Mesenchymal stem cell (in vitro differentiated cells and primary cell): ENCODE measurements around the gene MAZ.

Source experiments
- DNase-seq: peaks from one replicate; pipeline ENCODE4 v3.0.0-alpha.2; 2013
- H2AFZ ChIP-seq: one replicate; pipeline ENCODE4 v1.6.1; 2013; ENCODE audit warnings: low read depth, mild to moderate bottlenecking, control low read depth, inconsistent platforms, low read length, moderate library complexity
- H2AK5ac ChIP-seq: 2 replicates; pipeline ENCODE4 v1.6.1; 2013; ENCODE audit warnings: low read length, moderate library complexity, mild to moderate bottlenecking, inconsistent platforms; ENCODE audit not compliant: severe bottlenecking
- H2BK120ac ChIP-seq: one replicate; pipeline ENCODE4 v1.6.1; 2013; ENCODE audit warnings: low read depth, mild to moderate bottlenecking, inconsistent platforms, low read length, moderate library complexity
- H2BK12ac ChIP-seq, 2 experiments: one replicate each; pipeline ENCODE4 v1.6.1; 2013; ENCODE audit warnings: inconsistent platforms in 2 of 2, low read length in 2 of 2, mild to moderate bottlenecking in 2 of 2, moderate library complexity in 2 of 2, control low read depth in 1 of 2
- H2BK15ac ChIP-seq: one replicate; pipeline ENCODE4 v1.6.1; 2013; ENCODE audit warnings: mild to moderate bottlenecking, low read depth, inconsistent platforms; ENCODE audit not compliant: poor library complexity, severe bottlenecking
- H2BK5ac ChIP-seq: 2 replicates; pipeline ENCODE4 v1.6.1; 2013; ENCODE audit warnings: low read depth, mild to moderate bottlenecking, low read length, control low read depth, inconsistent platforms; ENCODE audit not compliant: poor library complexity, severe bottlenecking
- H3K14ac ChIP-seq, 2 experiments: one replicate each; pipeline ENCODE4 v1.6.1; 2013; ENCODE audit warnings: inconsistent platforms in 2 of 2, low read length in 2 of 2, control low read depth in 1 of 2, mild to moderate bottlenecking in 1 of 2, moderate library complexity in 1 of 2
- H3K18ac ChIP-seq, 2 experiments: one replicate each; pipeline ENCODE4 v1.6.1; 2013; ENCODE audit warnings: inconsistent platforms in 2 of 2, low read length in 2 of 2, control low read depth in 1 of 2, low read depth in 1 of 2, mild to moderate bottlenecking in 1 of 2
- H3K23ac ChIP-seq, 2 experiments: one replicate each; pipeline ENCODE4 v1.6.1; 2013; ENCODE audit warnings: inconsistent platforms in 2 of 2, low read length in 2 of 2, mild to moderate bottlenecking in 2 of 2, moderate library complexity in 2 of 2, control low read depth in 1 of 2
- H3K27ac ChIP-seq: 2 replicates; pipeline ENCODE4 v1.5.1; 2013; ENCODE audit warnings: mild to moderate bottlenecking, moderate library complexity, low read length, control low read depth, inconsistent platforms; ENCODE audit not compliant: poor library complexity, severe bottlenecking
- H3K27me3 ChIP-seq, 2 experiments: 2 replicates each; pipeline versions ENCODE4 v1.6.1 to v1.7.0; 2013; ENCODE audit warnings: low read length in 2 of 2, mild to moderate bottlenecking in 2 of 2, moderate library complexity in 2 of 2, control low read depth in 1 of 2, inconsistent platforms in 1 of 2; ENCODE audit not compliant: control insufficient read depth in 1 of 2, insufficient read depth in 1 of 2
- H3K36me3 ChIP-seq, 2 experiments: 2 replicates each; pipeline versions ENCODE4 v1.6.1 to v1.7.0; 2013; ENCODE audit warnings: low read length in 2 of 2, control low read depth in 1 of 2, inconsistent platforms in 1 of 2, low read depth in 1 of 2, mild to moderate bottlenecking in 1 of 2; ENCODE audit not compliant: insufficient read depth in 2 of 2, control insufficient read depth in 1 of 2
- H3K4ac ChIP-seq, 2 experiments: one replicate each; pipeline ENCODE4 v1.6.1; 2013; ENCODE audit warnings: inconsistent platforms in 2 of 2, low read length in 2 of 2, mild to moderate bottlenecking in 2 of 2, moderate library complexity in 2 of 2, control low read depth in 1 of 2, low read depth in 1 of 2
- H3K4me1 ChIP-seq: 2 replicates; pipeline ENCODE4 v1.6.1; 2013; ENCODE audit warnings: low read depth, low read length, control low read depth; ENCODE audit not compliant: control insufficient read depth, insufficient read depth
- H3K4me2 ChIP-seq: 2 replicates; pipeline ENCODE4 v1.6.1; 2013; ENCODE audit warnings: low read length, mild to moderate bottlenecking, inconsistent platforms; ENCODE audit not compliant: poor library complexity, severe bottlenecking
- H3K4me3 ChIP-seq, 2 experiments: 2 replicates each; pipeline versions ENCODE4 v1.5.1 to v1.7.0; 2013; ENCODE audit warnings: low read length in 2 of 2, mild to moderate bottlenecking in 2 of 2, control low read depth in 1 of 2, low read depth in 1 of 2; ENCODE audit not compliant: insufficient read depth in 1 of 2
- H3K79me1 ChIP-seq: replicated peaks from 2 replicates; pipeline ENCODE4 v1.6.1; 2013; ENCODE audit warnings: mild to moderate bottlenecking, control low read depth, low read length, inconsistent platforms; ENCODE audit not compliant: poor library complexity, severe bottlenecking
- H3K9ac ChIP-seq: 2 replicates; pipeline ENCODE4 v1.7.0; 2013; ENCODE audit warnings: mild to moderate bottlenecking, low read length, moderate library complexity
- H3K9me3 ChIP-seq: 2 replicates; pipeline ENCODE4 v1.7.0; 2013; ENCODE audit warnings: mild to moderate bottlenecking, low read length; ENCODE audit not compliant: control insufficient read depth
- H4K8ac ChIP-seq: one replicate; pipeline ENCODE4 v1.6.1; 2013; ENCODE audit warnings: inconsistent platforms, mild to moderate bottlenecking, low read length, moderate library complexity
- H4K91ac ChIP-seq: one replicate; pipeline ENCODE4 v1.6.1; 2013; ENCODE audit warnings: mild to moderate bottlenecking, low read length, inconsistent platforms
- WGBS: methylation state at CpG from one replicate; pipeline ENCODE4 v1.1.7; 2013; ENCODE audit warnings: mixed read lengths; 5-methylcytosine and 5-hydroxymethylcytosine counted together

The MAZ gene

DNA sequence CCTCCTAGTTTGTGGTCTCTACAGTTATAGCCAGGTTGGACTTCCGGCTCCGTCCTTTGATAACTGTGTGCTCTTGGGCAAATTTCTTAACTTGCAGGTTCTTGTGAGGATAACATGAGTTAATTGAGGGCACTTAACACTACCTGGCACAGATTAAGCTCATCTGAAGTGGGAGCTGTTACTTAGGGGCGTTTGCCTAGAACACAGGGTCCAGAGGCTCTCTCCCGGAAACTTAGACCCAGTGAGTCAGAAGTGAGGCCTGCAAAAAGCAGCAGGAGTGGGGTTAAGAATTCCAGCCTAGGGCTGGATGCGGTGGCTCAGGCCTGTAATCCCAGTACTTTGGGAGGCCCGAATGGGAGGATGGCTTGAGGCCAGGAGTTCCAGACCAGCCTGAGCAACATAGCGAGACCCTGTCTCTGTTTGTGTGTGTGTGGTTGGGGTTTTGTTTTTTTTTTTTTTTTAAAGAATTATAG is 15.3 kb downstream of the MAZ start:
- Histone ChIP-seq H3K14ac (no peak overlapping the region), H3K4me1 (peaks cover 51% of the 10 kb centered on the region), H2BK15ac (no peak overlapping the region), H3K18ac (peak overlapping the region; percentile 68 to 85), H2AFZ (no peak overlapping the region), H3K9me3 (no peaks in the 10 kb centered on the region), H2BK12ac (peak overlapping the region in 1 of 2 experiments; percentile 75), H3K27ac (peak overlapping the region; percentile 99), H3K4ac (peak overlapping the region; percentile 15 to 84), H2BK5ac (peak overlapping the region; percentile 94), H3K4me3 (peak overlapping the region; percentile 14 to 97), H3K27me3 (no peaks in the 10 kb centered on the region), H4K91ac (peak overlapping the region; percentile 94), H3K4me2 (peak overlapping the region; percentile 65), H3K9ac (peak overlapping the region; percentile 97), H3K23ac (no peak overlapping the region), H4K8ac (peak overlapping the region; percentile 45), H2AK5ac (peak overlapping the region; percentile 99), H3K79me1 (no peaks in the 10 kb centered on the region), H3K36me3 (peaks cover 11 to 31% of the 10 kb centered on the region in 2 experiments), H2BK120ac (no peak overlapping the region)
- peak; percentile 86 for DNase-seq
- 22% methylated on average over 7 of the region's 7 CpGs for WGBS

DNA sequence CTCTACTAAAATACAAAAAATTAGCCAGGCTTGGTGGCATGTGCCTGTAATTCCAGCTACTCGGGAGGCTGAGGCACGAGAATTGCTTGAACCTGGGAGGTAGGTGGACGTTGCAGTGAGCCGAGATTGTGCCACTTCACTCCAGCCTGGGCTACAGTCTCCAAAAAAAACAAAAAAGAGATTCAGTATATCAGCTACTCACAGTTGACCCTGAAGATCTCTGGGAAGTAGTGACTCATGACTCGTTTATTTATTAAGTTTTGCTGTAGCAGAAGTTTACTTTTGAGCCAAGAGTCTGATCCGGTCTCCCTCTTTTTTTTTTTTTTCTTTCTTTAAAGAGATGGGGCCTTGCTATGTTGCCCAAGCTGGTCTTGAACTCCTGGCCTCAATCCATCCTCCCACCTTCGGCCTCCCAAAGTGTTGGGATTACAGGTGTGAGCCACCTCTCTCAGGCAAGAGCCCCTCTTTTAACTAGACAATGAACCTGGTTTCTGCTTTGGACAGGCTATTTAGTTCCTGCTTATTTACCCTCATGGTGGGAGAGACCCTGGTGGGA is 18.3 kb downstream of the MAZ start:
- H3K23ac ChIP-seq = peak overlapping the region in 1 of 2 experiments; percentile 86
- H4K91ac ChIP-seq = peak overlapping the region; percentile 74
- peaks cover 0 to 19% of the 10 kb centered on the region in 2 experiments for H3K36me3 ChIP-seq
- H2BK15ac ChIP-seq = peak overlapping the region; percentile 95
- H3K9ac ChIP-seq = peak overlapping the region; percentile 85
- peak; percentile 81 for DNase-seq
- H3K4me2 ChIP-seq = peak overlapping the region; percentile 13
- no peaks in the 10 kb centered on the region for H3K9me3 ChIP-seq
- H4K8ac ChIP-seq = peak overlapping the region; percentile 36
- H3K27me3 ChIP-seq = no peaks in the 10 kb centered on the region
- peak overlapping the region; percentile 19 to 20 for H2BK12ac ChIP-seq
- no peak overlapping the region for H2AFZ ChIP-seq
- H2BK5ac ChIP-seq = peak overlapping the region; percentile 83
- H3K27ac ChIP-seq = peak overlapping the region; percentile 96
- WGBS = 8% methylated on average over 5 of the region's 7 CpGs
- H3K79me1 ChIP-seq = no peaks in the 10 kb centered on the region
- peak overlapping the region in 1 of 2 experiments; percentile 72 for H3K4me3 ChIP-seq
- peak overlapping the region; percentile 21 to 26 for H3K14ac ChIP-seq
- peak overlapping the region; percentile 79 to 94 for H3K4ac ChIP-seq
- H3K18ac ChIP-seq = peak overlapping the region; percentile 71 to 72
- peaks cover 41% of the 10 kb centered on the region for H3K4me1 ChIP-seq
- H2BK120ac ChIP-seq = peak overlapping the region; percentile 42
- H2AK5ac ChIP-seq = peak overlapping the region; percentile 94

DNA sequence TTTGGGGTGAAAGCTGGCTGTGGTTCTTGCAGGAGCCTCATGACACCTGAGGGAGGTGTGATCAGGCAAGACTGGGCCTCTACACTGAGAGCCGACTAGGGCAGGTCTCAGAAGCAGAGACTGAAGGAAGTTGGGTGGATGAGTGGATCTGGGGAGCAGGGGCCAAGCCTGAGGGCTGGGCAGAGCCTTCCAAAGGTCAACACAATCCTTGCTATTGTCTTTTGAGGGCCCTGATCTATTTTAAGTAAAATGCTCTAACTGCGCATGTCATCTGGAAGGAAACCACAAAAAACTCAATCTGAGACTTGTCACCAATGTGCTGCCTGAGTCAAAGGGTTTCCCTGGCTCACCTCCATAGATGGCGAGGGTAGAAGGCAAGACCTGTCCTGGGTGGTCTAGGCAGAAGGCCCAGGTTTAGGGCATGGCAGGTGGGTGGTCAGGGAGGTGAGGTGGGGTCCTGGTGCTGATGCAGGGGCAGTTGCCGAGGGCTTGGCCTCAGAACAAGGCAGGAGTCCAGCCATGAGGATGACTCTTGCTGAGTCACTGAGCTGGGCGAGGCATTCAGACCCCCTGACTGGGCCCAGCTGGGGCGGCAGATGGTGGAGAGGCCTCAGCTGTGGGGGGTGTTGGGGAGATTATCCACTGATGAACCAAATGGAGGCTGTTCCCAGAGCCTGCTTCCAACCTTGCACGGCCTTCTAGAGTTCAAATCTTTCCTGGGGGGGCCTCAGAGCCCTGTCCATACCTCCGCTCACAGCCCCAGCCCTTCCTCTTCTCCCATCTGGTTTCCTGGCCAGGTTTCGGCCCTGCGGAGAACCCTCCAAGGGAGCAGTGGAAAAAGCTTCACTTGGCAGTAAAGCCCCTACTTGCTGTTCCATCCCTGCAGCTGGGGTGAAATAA is 19.1 kb downstream of the MAZ start:
- H2BK12ac ChIP-seq = peak overlapping the region; percentile 19 to 86
- H2AFZ ChIP-seq = no peak overlapping the region
- H4K8ac ChIP-seq = peak overlapping the region; percentile 66
- H3K23ac ChIP-seq = peak overlapping the region in 1 of 2 experiments; percentile 86
- peak overlapping the region; percentile 94 for H2AK5ac ChIP-seq
- H3K27me3 ChIP-seq = no peaks in the 10 kb centered on the region
- peak overlapping the region in 1 of 2 experiments; percentile 72 for H3K4me3 ChIP-seq
- H3K36me3 ChIP-seq = peaks cover 5 to 22% of the 10 kb centered on the region in 2 experiments
- peak; percentile 80 for DNase-seq
- peak overlapping the region; percentile 21 to 26 for H3K14ac ChIP-seq
- H3K4me2 ChIP-seq = peak overlapping the region; percentile 36
- H3K9me3 ChIP-seq = no peaks in the 10 kb centered on the region
- H3K4ac ChIP-seq = peak overlapping the region; percentile 79 to 94
- H3K18ac ChIP-seq = peak overlapping the region; percentile 71 to 72
- H2BK120ac ChIP-seq = peak overlapping the region; percentile 69
- H3K4me1 ChIP-seq = peaks cover 44% of the 10 kb centered on the region
- H3K9ac ChIP-seq = peak overlapping the region; percentile 85
- H3K27ac ChIP-seq = peak overlapping the region; percentile 96
- H3K79me1 ChIP-seq = no peaks in the 10 kb centered on the region
- whole genome bisulfite sequencing = 24% methylated on average over 10 of the region's 10 CpGs
- peak overlapping the region; percentile 83 for H2BK5ac ChIP-seq
- peak overlapping the region; percentile 74 for H4K91ac ChIP-seq
- peak overlapping the region; percentile 95 for H2BK15ac ChIP-seq

DNA sequence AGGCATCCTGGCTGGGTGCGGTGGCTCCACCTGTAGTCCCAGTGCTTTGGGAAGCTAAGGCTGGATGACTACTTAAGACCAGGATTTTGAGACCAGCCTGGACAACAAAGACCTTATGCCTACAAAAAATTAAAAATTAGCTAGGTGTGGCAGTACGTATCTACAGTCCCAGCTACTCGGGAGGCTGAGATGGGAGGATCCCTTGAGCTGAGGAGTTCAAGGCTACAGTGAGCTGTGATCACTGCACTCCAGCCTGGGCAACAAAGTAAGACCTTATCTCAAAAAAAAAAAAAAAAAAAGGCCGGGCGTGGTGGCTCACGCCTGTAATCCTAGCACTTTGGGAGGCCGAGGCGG is 20.0 kb downstream of the MAZ start:
- H2BK120ac ChIP-seq = no peak overlapping the region
- no peaks in the 10 kb centered on the region for H3K9me3 ChIP-seq
- H4K91ac ChIP-seq = peak overlapping the region; percentile 73
- H3K4me2 ChIP-seq = no peak overlapping the region
- H3K4me3 ChIP-seq = peak overlapping the region in 1 of 2 experiments; percentile 72
- peak overlapping the region; percentile 37 to 86 for H2BK12ac ChIP-seq
- peak overlapping the region; percentile 9 to 72 for H3K18ac ChIP-seq
- peak overlapping the region; percentile 96 for H3K27ac ChIP-seq
- H3K4me1 ChIP-seq = peaks cover 42% of the 10 kb centered on the region
- 80% methylated on average over 3 of the region's 8 CpGs for WGBS
- H3K36me3 ChIP-seq = peaks cover 15 to 32% of the 10 kb centered on the region in 2 experiments
- H2AK5ac ChIP-seq = peak overlapping the region; percentile 49
- H3K14ac ChIP-seq = no peak overlapping the region
- no peak overlapping the region for H2BK5ac ChIP-seq
- peaks cover 3% of the 10 kb centered on the region for H3K79me1 ChIP-seq
- no peak overlapping the region for H2AFZ ChIP-seq
- H2BK15ac ChIP-seq = no peak overlapping the region
- no peak overlapping the region for H3K23ac ChIP-seq
- no peak overlapping the region for H4K8ac ChIP-seq
- no peak for DNase-seq
- no peaks in the 10 kb centered on the region for H3K27me3 ChIP-seq
- no peak overlapping the region for H3K4ac ChIP-seq
- H3K9ac ChIP-seq = peak overlapping the region; percentile 85
